ENCODE results near the gene TSPAN14.

The TSPAN14 gene

GRCh38 chr10:80515511-80515910 is 61.4 kb downstream of the TSPAN14 start:
- DNase-seq (ENCODE audit: low read depth), result no peak
- TF ChIP-seq CTCF (IDR thresholded peaks at IDR 0.05; ENCODE audit: insufficient read depth, low read depth, low read length, missing control alignments), result no peak

DNA sequence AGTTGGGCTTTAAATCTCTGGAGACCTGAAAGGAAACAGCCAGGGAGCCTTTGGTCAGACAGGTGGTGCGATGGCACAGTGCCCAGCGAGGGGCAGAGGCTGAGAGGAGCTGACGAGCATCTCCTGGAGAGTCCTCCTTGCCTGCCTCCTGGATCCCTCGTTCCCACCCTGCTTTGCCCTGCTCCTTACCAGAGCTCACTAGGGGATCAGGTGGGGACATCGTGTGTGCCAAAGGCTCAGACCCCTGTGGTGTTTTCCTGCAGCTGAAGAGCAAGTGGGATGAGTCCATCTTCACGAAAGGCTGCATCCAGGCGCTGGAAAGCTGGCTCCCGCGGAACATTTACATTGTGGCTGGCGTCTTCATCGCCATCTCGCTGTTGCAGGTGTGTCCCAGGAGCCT is 61.8 kb downstream of the TSPAN14 start:
- H3K4me3 ChIP-seq (ENCODE audit: low read length), result no peak overlapping the region
- DNase-seq (ENCODE audit: low read depth), result no peak
- TF ChIP-seq CTCF (IDR thresholded peaks at IDR 0.05; ENCODE audit: insufficient read depth, low read depth, low read length, missing control alignments), result no peak

More at GRCh38 chr10:80515511-80515910, 61.4 kb downstream of the TSPAN14 start:
- H3K4me3 ChIP-seq (ENCODE audit: low read length), result no peak overlapping the region

GRCh38 chr10:80516506-80517075 is 62.5 kb downstream of the TSPAN14 start:
- no peak for DNase-seq (ENCODE audit: low read depth)
- no peak for TF ChIP-seq CTCF (IDR thresholded peaks at IDR 0.05; ENCODE audit: insufficient read depth, low read depth, low read length, missing control alignments)
- no peak overlapping the region for H3K4me3 ChIP-seq (ENCODE audit: low read length)

DNA sequence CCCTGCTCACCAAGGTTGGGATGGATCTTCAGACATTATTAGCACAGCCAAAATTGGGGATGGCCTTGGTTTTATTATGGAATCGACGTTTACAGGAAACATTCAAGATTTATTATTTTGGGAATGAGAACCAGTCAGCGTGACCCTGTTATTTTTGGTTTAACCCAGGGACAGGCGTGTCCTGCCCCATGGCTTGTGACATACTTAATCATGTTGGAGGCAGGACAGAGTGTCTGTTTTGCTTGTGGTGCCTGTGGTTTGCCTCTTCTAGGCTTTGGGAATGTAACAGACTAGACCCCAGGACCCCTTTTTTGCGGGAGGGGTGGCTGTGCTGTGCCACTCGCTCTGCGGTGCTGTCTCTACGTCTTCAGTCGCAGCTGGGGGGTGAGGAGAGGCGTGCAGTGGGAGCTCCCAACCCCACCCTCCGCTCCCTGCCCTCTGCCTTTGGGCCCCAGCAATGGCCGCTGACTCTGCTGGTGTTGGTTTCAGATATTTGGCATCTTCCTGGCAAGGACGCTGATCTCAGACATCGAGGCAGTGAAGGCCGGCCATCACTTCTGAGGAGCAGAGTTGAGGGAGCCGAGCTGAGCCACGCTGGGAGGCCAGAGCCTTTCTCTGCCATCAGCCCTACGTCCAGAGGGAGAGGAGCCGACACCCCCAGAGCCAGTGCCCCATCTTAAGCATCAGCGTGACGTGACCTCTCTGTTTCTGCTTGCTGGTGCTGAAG is 63.5 kb downstream of the TSPAN14 start:
- no peak for DNase-seq (ENCODE audit: low read depth)
- no peak for TF ChIP-seq CTCF (IDR thresholded peaks at IDR 0.05; ENCODE audit: insufficient read depth, low read depth, low read length, missing control alignments)
- H3K4me3 ChIP-seq (ENCODE audit: low read length), result no peak overlapping the region

GRCh38 chr10:80518143-80518806 is 64.2 kb downstream of the TSPAN14 start:
- no peak for DNase-seq (ENCODE audit: low read depth)
- H3K4me3 ChIP-seq (ENCODE audit: low read length), result no peak overlapping the region
- TF ChIP-seq CTCF (IDR thresholded peaks at IDR 0.05; ENCODE audit: insufficient read depth, low read depth, low read length, missing control alignments), result no peak

DNA sequence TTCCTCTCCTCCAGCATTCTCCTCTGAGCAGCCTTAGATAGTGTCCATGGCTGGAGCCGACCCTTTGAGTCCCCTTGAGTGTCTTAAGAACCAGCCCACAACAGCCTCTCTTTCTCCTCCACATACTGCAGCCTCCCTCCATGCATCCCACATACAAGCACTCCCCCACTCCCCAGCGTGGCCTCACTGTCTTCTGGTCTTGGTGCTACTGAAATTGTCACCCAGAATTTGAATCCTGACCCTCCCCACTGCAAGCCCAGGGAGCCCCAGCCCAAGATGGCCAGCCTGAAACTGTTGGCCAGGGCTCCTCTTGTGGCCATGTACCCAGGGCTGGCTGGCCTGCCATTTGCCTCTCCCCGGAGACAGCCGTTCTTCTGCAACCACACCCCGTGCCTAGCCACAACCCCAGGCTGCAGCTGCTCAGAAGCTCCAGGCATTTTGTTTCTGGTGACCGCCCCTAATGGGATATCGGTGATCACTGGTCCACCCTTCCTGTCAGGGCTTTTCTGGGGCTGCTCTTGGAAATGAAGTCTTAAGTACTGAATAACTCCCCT is 64.8 kb downstream of the TSPAN14 start:
- H3K4me3 ChIP-seq (ENCODE audit: low read length), result no peak overlapping the region
- TF ChIP-seq CTCF (IDR thresholded peaks at IDR 0.05; ENCODE audit: insufficient read depth, low read depth, low read length, missing control alignments), result no peak
- DNase-seq (ENCODE audit: low read depth), result no peak

Measured in epithelial cell of esophagus (primary cell).